BLaER1 (cell line): ENCODE data around the gene DOCK4.

Source experiments
- H3K27ac ChIP-seq: shearing (Covaris generic); formaldehyde crosslinking; 2 replicates; pipeline ENCODE4 v1.8.1; 2022
- H3K27me3 ChIP-seq: shearing (Covaris generic); formaldehyde crosslinking; 2 replicates; pipeline ENCODE4 v1.8.1; 2022
- H3K36me3 ChIP-seq: shearing (Covaris generic); formaldehyde crosslinking; 2 replicates; pipeline ENCODE4 v1.8.1; 2022
- H3K4me1 ChIP-seq: shearing (Covaris generic); formaldehyde crosslinking; 2 replicates; pipeline ENCODE4 v1.8.1; 2022
- H3K4me2 ChIP-seq: shearing (Covaris generic); formaldehyde crosslinking; 2 replicates; pipeline ENCODE4 v1.8.1; 2022
- H3K4me3 ChIP-seq: shearing (Covaris generic); formaldehyde crosslinking; 2 replicates; pipeline ENCODE4 v1.8.1; 2022
- H3K9ac ChIP-seq: shearing (Covaris generic); formaldehyde crosslinking; 2 replicates; pipeline ENCODE4 v1.8.1; 2022
- H3K9me3 ChIP-seq: shearing (Covaris generic); formaldehyde crosslinking; 2 replicates; pipeline ENCODE4 v1.8.1; 2022
- H4K20me1 ChIP-seq: shearing (Covaris generic); formaldehyde crosslinking; 2 replicates; pipeline ENCODE4 v1.8.1; 2022
- Cebpa-rat ChIP-seq: shearing (Covaris generic); IDR thresholded peaks from 2 replicates; pipeline ENCODE4 v1.8.1; 2022

The DOCK4 gene

DNA sequence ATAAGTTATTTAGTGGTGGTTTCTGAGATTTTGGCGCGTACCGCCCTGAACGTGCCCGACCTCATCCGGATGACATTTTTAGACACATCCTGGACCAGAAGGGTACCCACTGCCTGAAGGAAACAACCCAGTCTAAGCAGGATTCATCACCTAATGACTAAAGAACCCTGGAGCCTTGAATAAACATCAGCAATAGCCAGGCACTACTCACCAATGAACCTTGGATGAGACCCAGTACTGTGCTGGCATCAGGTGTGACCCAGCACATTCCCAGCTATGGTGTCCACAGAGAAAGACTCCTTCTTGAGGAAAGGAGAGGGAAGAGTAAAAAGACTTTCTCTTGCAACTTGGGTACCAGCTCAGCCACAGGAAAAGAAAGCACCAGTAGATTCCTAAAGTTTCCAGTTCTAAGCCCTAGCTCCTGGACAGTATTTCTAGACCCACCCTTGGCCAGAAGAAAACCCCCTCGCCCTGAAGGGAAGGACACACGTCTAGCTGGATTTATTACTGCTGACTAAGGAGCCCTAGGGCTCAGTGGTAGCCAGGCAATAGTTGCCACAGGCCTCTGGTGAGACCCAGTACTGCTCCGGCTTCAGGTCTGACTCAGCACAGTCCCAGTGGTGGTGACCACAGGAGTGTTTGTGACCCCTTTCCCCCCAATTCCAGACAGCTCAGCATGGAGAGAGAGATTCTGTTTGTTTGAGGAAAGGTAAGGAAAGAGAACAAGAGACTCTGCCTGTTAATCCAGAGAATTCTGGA is 32.8 kb upstream of the DOCK4 start:
- Histone ChIP-seq H3K4me2 (no peak overlapping the region), H3K9ac (no peak overlapping the region), H3K4me1 (no peaks in the 10 kb centered on the region), H3K36me3 (peaks cover 4% of the 10 kb centered on the region), H3K27ac (no peak overlapping the region), H3K4me3 (no peak overlapping the region), H3K27me3 (no peaks in the 10 kb centered on the region), H4K20me1 (peaks cover 13% of the 10 kb centered on the region; the same call in 1 of the 2 replicates), H3K9me3 (peaks cover 5% of the 10 kb centered on the region)
- TF ChIP-seq Cebpa-rat = no peak

- Histone ChIP-seq H3K9ac (no peak overlapping the region), H3K27ac (no peak overlapping the region), H3K4me3 (no peak overlapping the region), H3K27me3 (no peaks in the 10 kb centered on the region), H3K36me3 (peaks cover 4% of the 10 kb centered on the region), H3K4me2 (no peak overlapping the region), H3K4me1 (no peaks in the 10 kb centered on the region), H4K20me1 (peaks cover 13% of the 10 kb centered on the region; the same call in 1 of the 2 replicates), H3K9me3 (peaks cover 5% of the 10 kb centered on the region)
- TF ChIP-seq Cebpa-rat = no peak
Measured at GRCh38 chr7:112238330-112238729, 32.1 kb upstream of the DOCK4 start.

GRCh38 chr7:112236597-112236996 is 30.4 kb upstream of the DOCK4 start:
- no peak overlapping the region for H3K4me3 ChIP-seq
- no peak for TF ChIP-seq Cebpa-rat
- H3K4me2 ChIP-seq = no peak overlapping the region
- H3K4me1 ChIP-seq = no peaks in the 10 kb centered on the region
- peaks cover 13% of the 10 kb centered on the region; the same call in 1 of the 2 replicates for H4K20me1 ChIP-seq
- H3K27ac ChIP-seq = no peak overlapping the region
- H3K9ac ChIP-seq = no peak overlapping the region
- no peaks in the 10 kb centered on the region for H3K27me3 ChIP-seq
- H3K36me3 ChIP-seq = peaks cover 4% of the 10 kb centered on the region
- peaks cover 5% of the 10 kb centered on the region for H3K9me3 ChIP-seq

- TF ChIP-seq Cebpa-rat = no peak
- Histone ChIP-seq H3K9me3 (peaks cover 5% of the 10 kb centered on the region), H3K4me2 (no peak overlapping the region), H3K9ac (no peak overlapping the region), H4K20me1 (peaks cover 32% of the 10 kb centered on the region; the same call in 1 of the 2 replicates), H3K4me1 (no peaks in the 10 kb centered on the region), H3K27me3 (no peaks in the 10 kb centered on the region), H3K4me3 (no peak overlapping the region), H3K36me3 (peaks cover 4% of the 10 kb centered on the region), H3K27ac (no peak overlapping the region)
Measured at GRCh38 chr7:112234147-112234546, 27.9 kb upstream of the DOCK4 start.

DNA sequence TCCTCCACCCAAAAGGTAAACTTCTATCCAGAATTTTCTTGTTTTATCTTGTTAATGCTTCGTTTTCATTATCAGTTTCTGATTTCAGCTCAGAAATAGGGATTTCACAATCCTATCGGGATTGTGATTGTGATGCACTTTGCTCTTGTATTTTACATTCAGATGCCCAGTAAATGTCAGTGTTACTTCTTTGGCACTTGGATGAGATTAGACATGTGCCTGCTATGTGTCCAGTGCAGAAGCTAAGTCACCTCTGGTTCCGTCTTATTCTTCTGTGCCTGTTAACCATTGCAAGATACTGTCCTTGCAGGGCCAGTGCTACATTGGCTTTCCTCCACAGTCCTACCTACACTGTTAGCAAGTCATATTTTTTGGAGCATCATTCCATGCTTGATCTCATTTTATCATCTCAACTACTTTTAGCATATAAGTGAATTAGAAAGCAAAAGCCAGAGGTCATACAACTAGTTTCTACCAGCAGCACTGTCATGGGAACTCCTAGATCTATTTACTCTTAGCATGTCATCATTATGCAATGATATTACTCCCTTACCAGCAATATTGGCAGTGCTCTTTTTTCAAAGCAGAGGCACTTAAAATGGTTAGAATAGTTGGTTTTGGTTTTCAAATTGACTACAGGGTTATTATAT is 27.0 kb upstream of the DOCK4 start:
- H3K4me3 ChIP-seq = no peak overlapping the region
- H3K36me3 ChIP-seq = peaks cover 4% of the 10 kb centered on the region
- peaks cover 24% of the 10 kb centered on the region; the same call in 1 of the 2 replicates for H4K20me1 ChIP-seq
- H3K9me3 ChIP-seq = peaks cover 2% of the 10 kb centered on the region
- no peak for TF ChIP-seq Cebpa-rat
- H3K4me2 ChIP-seq = no peak overlapping the region
- H3K4me1 ChIP-seq = no peaks in the 10 kb centered on the region
- H3K27me3 ChIP-seq = no peaks in the 10 kb centered on the region
- H3K27ac ChIP-seq = no peak overlapping the region
- H3K9ac ChIP-seq = no peak overlapping the region

GRCh38 chr7:112232212-112232978 is 26.2 kb upstream of the DOCK4 start:
- Histone ChIP-seq H4K20me1 (peaks cover 22% of the 10 kb centered on the region; the same call in 1 of the 2 replicates), H3K9me3 (no peaks in the 10 kb centered on the region; the same call in 1 of the 2 replicates), H3K4me2 (no peak overlapping the region), H3K9ac (no peak overlapping the region), H3K36me3 (peaks cover 4% of the 10 kb centered on the region), H3K4me1 (no peaks in the 10 kb centered on the region), H3K4me3 (no peak overlapping the region), H3K27ac (no peak overlapping the region), H3K27me3 (no peaks in the 10 kb centered on the region)
- TF ChIP-seq Cebpa-rat = no peak

DNA sequence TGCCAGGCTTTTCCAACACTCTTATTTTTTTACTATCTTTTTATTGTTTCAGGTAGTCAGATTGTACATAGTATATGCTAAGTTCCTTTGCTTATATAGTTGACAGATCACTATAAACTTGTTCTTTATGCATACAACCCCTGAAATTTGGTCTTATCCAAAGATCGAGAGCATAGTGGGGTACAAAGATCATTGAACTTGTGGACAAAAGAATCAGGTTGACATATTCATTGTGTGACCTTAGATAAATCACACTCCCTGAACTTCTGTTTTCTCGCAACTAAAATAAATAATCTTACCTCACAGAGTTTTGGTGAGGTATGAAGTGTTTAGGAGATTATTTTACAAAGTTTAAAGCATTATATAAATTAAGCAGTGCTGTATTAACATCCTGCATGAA is 22.4 kb upstream of the DOCK4 start:
- Histone ChIP-seq H3K27me3 (no peaks in the 10 kb centered on the region), H3K4me3 (no peak overlapping the region), H3K9ac (no peak overlapping the region), H3K27ac (no peak overlapping the region), H4K20me1 (peaks cover 32% of the 10 kb centered on the region; the same call in 1 of the 2 replicates), H3K4me1 (no peaks in the 10 kb centered on the region), H3K36me3 (no peaks in the 10 kb centered on the region), H3K4me2 (no peak overlapping the region), H3K9me3 (peaks cover under 1% of the 10 kb centered on the region; the same call in 1 of the 2 replicates)
- no peak for TF ChIP-seq Cebpa-rat

GRCh38 chr7:112226701-112227276 is 20.6 kb upstream of the DOCK4 start:
- no peak for TF ChIP-seq Cebpa-rat
- no peak overlapping the region for H3K27ac ChIP-seq
- no peak overlapping the region for H3K9ac ChIP-seq
- H3K27me3 ChIP-seq = no peaks in the 10 kb centered on the region
- H3K9me3 ChIP-seq = peaks cover 13% of the 10 kb centered on the region
- no peaks in the 10 kb centered on the region for H3K4me1 ChIP-seq
- no peak overlapping the region for H3K4me2 ChIP-seq
- H3K4me3 ChIP-seq = no peak overlapping the region
- H4K20me1 ChIP-seq = peaks cover 32% of the 10 kb centered on the region; the same call in 1 of the 2 replicates
- H3K36me3 ChIP-seq = peaks cover 7% of the 10 kb centered on the region

GRCh38 chr7:112225006-112225405 is 18.8 kb upstream of the DOCK4 start:
- no peak for TF ChIP-seq Cebpa-rat
- H3K27me3 ChIP-seq = no peaks in the 10 kb centered on the region
- H4K20me1 ChIP-seq = peaks cover 20% of the 10 kb centered on the region; the same call in 1 of the 2 replicates
- no peak overlapping the region for H3K27ac ChIP-seq
- peaks cover 18% of the 10 kb centered on the region for H3K36me3 ChIP-seq
- H3K9ac ChIP-seq = no peak overlapping the region
- H3K4me3 ChIP-seq = no peak overlapping the region
- no peaks in the 10 kb centered on the region for H3K4me1 ChIP-seq
- peaks cover 26% of the 10 kb centered on the region for H3K9me3 ChIP-seq
- no peak overlapping the region for H3K4me2 ChIP-seq
